Pancreas (tissue), 10 donors: ENCODE data around the gene KRTAP10-6. TPM values are rescaled to one million over a fixed set of nuclear protein-coding genes. Genes with fewer than 3 reads are reported as not detected.
"Not testable (repeated sequence)": the region's sequence is repeated elsewhere in the genome, so short reads cannot be mapped to it uniquely, and the experiment has no call there.

ENCODE experiments used
- ATAC-seq, 4 donors: fragments of 200-7000 bp; cut with Tn5 transposase; one replicate each; pipeline versions ENCODE4 v1.8.0 to v1.9.1; 2020; ENCODE audit warnings: mild to moderate bottlenecking in 4 of 4, moderate library complexity in 4 of 4
- DNase-seq, 6 donors: peaks; one replicate each; pipeline ENCODE4 v3.0.0-alpha.2; 2020
- FAIRE-seq: peaks from 2 replicates; lab custom pipeline; 2012; peaks lifted over from hg19 to GRCh38; lab: Jason Lieb, UNC
- H3K27ac ChIP-seq, 4 donors: fragments of 200-600 bp; sonication (generic); 1 replicate in 3 of 4; 2 replicates in 1 of 4; pipeline versions ENCODE4 v1.5.0 to v1.8.0; 2020
- H3K27me3 ChIP-seq, 4 donors: fragments of 200-600 bp; one replicate each; pipeline ENCODE4 v1.8.0; 2021
- H3K36me3 ChIP-seq, 3 donors: fragments of 200-600 bp; sonication (generic) in 1 of 3; one replicate each; pipeline versions ENCODE4 v1.5.0 to v1.8.0; 2020 to 2021
- H3K4me1 ChIP-seq, 3 donors: fragments of 200-600 bp; one replicate each; pipeline ENCODE4 v1.8.0; 2021
- H3K4me3 ChIP-seq, 4 donors: fragments of 200-600 bp; sonication (generic) in 2 of 4; one replicate each; pipeline versions ENCODE4 v1.5.0 to v1.8.0; 2020 to 2021
- H3K9me3 ChIP-seq, 4 donors: fragments of 200-600 bp; one replicate each; pipeline ENCODE4 v1.8.0; 2021
- WGBS, 2 donors: extraction: QIAGEN DNeasy Blood & Tissue Kit; methylation state at CpG; one replicate each; pipeline ENCODE4 v1.1.7; 2013; 5-methylcytosine and 5-hydroxymethylcytosine counted together
- intact Hi-C, 3 donors: fragments of 100-400 bp; cut with DNase I; formaldehyde crosslinking; loops; one replicate each; pipeline versions ENCODE4 v1.11.1 to v1.14.2; 2022
- polyA plus RNA-seq, 2 donors: library from polyadenylated mRNA; stranded (reverse); fragments of 200-250 nt; gene quantifications; one replicate each; pipeline ENCODE4 v1.2.3, GENCODE V29; 2013
- total RNA-seq, 6 donors: library from RNA; stranded (reverse); fragmentation: NEBNext Ultra II Directional in 4 of 6; extraction: Animal tissue kit (Norgen Biotek cat#: 25700) in 4 of 6; gene quantifications; one replicate each; pipeline versions ENCODE4 v1.2.1 to v1.2.4, GENCODE V29; 2021 to 2023
- TF ChIP-seq, protein P1 (sequence below), 4 donors: fragments of 200-600 bp; sonication (generic) in 3 of 4; IDR thresholded peaks; one replicate each; pipeline versions ENCODE4 v1.5.0 to v1.8.0; 2021; ENCODE audit warnings: antibody characterized with exemption in 4 of 4
- donor health status: healthy with polysubstance abuse.
- donor health status: DM: no; HTN: no; CAD: no; lungs with moderate emphysema.
- donor health status: DM: no; HTN: no; CAD: no.
- donor health status: control.
- donor health status: control.
- donor health status: Bipolar disorder and iron deficiency.
- donor health status: DM: yes; HTN: yes; CAD: no.
- donor health status: DM: no; HTN: no; CAD: no.
- donor health status: DM: no; HTN: no; CAD: no.
- donor health status: DM: yes; HTN: yes; CAD: no.

Gene KRTAP10-6
- total and polyA plus RNA-seq, 8 donors = not detected

GRCh38 chr21:44611551-44611950, 19.2 kb upstream of the KRTAP10-6 start:
- no peak for FAIRE-seq
- intact Hi-C loops = no loop called here

DNA sequence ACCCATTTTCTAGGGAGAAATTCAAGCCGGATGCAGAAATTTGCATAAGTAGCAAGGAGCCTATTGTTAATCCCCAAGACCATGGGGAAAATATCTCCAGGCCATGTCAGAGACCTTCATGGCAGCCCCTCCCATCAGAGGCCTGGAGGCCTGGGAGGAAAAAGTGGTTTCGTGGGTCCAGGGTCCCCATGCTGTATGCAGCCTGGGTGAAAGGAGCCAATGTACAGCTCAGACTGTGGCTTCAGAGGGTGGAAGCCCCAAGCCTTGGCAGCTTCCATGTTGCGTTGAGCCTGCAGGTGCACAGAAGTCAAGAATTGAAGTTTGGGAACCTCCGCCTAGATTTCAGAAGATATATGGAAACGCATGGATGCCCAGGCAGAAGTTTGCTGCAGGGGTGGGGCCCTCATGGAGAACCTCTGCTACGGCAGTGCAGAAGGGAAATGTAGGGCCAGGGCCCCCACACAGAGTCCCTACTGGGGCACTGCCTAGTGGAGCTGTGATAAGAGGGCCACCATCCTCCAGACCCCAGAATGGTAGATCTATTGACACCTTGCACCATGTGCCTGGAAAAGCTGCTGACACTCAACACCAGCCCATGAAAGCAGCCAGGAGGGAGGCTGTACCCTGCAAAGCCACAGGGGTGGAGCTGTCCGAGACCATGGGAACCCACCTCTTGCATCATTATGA, 18.0 kb upstream of the KRTAP10-6 start:
- H3K27ac ChIP-seq, H3K27me3 ChIP-seq, DNase-seq, H3K36me3 ChIP-seq, ATAC-seq, H3K4me1 ChIP-seq, intact Hi-C loops, H3K4me3 ChIP-seq, FAIRE-seq, H3K9me3 ChIP-seq: not testable (repeated sequence)
- 82 to 89% methylated on average over 7 of the region's 7 CpGs for WGBS, 2 donors

More at GRCh38 chr21:44611551-44611950, 19.2 kb upstream of the KRTAP10-6 start:
- H3K36me3 ChIP-seq = no peaks in the 10 kb centered on the region
- H3K4me1 ChIP-seq = no peaks in the 10 kb centered on the region
- ATAC-seq = no peak
- H3K27ac ChIP-seq = no peak overlapping the region
- H3K27me3 ChIP-seq = no peaks in the 10 kb centered on the region
- H3K4me3 ChIP-seq = no peak overlapping the region
- no peaks in the 10 kb centered on the region for H3K9me3 ChIP-seq
- WGBS, 2 donors = 61 to 75% methylated on average over 4 of the region's 4 CpGs
- TF ChIP-seq, protein P1, sequence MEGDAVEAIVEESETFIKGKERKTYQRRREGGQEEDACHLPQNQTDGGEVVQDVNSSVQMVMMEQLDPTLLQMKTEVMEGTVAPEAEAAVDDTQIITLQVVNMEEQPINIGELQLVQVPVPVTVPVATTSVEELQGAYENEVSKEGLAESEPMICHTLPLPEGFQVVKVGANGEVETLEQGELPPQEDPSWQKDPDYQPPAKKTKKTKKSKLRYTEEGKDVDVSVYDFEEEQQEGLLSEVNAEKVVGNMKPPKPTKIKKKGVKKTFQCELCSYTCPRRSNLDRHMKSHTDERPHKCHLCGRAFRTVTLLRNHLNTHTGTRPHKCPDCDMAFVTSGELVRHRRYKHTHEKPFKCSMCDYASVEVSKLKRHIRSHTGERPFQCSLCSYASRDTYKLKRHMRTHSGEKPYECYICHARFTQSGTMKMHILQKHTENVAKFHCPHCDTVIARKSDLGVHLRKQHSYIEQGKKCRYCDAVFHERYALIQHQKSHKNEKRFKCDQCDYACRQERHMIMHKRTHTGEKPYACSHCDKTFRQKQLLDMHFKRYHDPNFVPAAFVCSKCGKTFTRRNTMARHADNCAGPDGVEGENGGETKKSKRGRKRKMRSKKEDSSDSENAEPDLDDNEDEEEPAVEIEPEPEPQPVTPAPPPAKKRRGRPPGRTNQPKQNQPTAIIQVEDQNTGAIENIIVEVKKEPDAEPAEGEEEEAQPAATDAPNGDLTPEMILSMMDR (IDR thresholded peaks at IDR 0.05) = no peak
- DNase-seq = no peak

GRCh38 chr21:44609193-44609592, 16.9 kb upstream of the KRTAP10-6 start:
- Histone ChIP-seq H3K9me3 (no peaks in the 10 kb centered on the region), H3K36me3 (no peaks in the 10 kb centered on the region), H3K4me3 (no peak overlapping the region), H3K27me3 (peaks cover 0 to 3% (median 0%) of the 10 kb centered on the region in 4 donors), H3K4me1 (no peaks in the 10 kb centered on the region), H3K27ac (no peak overlapping the region)
- TF ChIP-seq, protein P1 (IDR thresholded peaks at IDR 0.05) = no peak
- intact Hi-C loops = no loop called here
- no peak for DNase-seq
- no peak for FAIRE-seq
- ATAC-seq = no peak

DNA sequence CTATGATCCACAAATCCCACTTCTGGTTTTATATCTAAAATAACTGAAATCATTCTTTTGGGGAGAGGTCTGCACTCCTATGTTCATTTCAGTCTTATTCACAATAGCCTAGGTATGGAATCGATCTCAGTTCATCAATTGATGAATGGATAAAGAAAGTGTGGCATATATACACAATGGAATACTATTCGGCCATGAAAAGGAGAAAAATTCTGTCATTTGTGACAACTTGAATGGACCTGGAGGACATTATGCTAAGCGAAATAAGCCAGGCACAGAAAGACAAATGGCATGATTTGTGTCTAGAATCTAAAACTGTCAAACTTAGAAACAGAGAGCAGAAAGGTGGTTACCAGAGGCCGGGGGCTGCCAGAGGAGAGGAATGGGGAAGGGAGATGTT, 14.2 kb upstream of the KRTAP10-6 start:
- H3K9me3 ChIP-seq = no peaks in the 10 kb centered on the region
- WGBS, 2 donors = 57 to 68% methylated on average over 4 of the region's 4 CpGs

DNA sequence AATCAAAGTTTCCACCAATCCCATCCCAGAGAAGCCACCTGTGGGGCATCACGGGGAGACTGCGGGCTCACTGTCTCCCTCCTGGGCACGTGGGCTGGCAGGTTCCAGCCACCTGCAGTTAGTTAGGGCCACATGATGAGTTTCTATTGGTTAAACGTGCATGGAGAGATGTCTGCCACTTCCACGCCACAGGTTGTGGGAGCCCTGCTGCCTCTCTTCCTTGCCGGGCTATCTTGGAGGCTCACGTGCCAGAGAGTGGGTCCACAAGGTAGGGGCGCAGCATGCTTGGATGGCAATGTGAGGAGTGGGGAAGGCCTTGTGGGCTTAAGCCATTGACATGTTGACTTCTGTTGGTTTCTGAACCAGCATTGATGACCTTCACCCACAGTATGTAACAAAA, 11.6 kb upstream of the KRTAP10-6 start:
- ATAC-seq (no peak), DNase-seq (no peak), FAIRE-seq (no peak)
- 71 to 77% methylated on average over 8 of the region's 8 CpGs for WGBS, 2 donors
- Histone ChIP-seq H3K27me3 (peaks cover 0 to 4% (median 0%) of the 10 kb centered on the region in 4 donors), H3K36me3 (no peaks in the 10 kb centered on the region), H3K9me3 (no peaks in the 10 kb centered on the region), H3K4me1 (no peaks in the 10 kb centered on the region), H3K4me3 (no peak overlapping the region), H3K27ac (no peak overlapping the region)
- intact Hi-C loops = no loop called here
- TF ChIP-seq, protein P1 (IDR thresholded peaks at IDR 0.05) = no peak

More for the DNA sequence above, 14.2 kb upstream of the KRTAP10-6 start:
- FAIRE-seq = no peak
- no peak for ATAC-seq
- DNase-seq = no peak
- H3K36me3 ChIP-seq = no peaks in the 10 kb centered on the region
- no peak overlapping the region for H3K4me3 ChIP-seq
- no peak overlapping the region for H3K27ac ChIP-seq
- TF ChIP-seq, protein P1 (IDR thresholded peaks at IDR 0.05) = no peak
- intact Hi-C loops = no loop called here
- H3K27me3 ChIP-seq = peaks cover 0 to 4% (median 0%) of the 10 kb centered on the region in 4 donors
- H3K4me1 ChIP-seq = no peaks in the 10 kb centered on the region
